Measurements from ENCODE around the gene LENG1.

Gene LENG1

DNA sequence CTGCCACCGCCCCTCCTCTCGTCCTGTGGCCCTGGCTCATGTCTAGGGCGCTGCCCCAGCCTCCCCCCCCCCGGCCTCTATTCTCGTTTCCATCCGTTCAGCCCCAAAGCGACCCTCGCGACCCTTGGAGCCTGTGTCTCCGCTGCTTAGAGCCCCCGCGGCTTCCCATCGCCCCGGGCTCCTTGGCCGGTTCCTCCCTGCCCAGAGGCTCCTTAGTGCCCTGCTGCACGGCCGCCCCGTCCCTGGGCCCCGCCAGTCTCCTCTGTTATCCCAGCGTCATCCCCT, 31.1 kb downstream of the LENG1 start:
- H3K9me3 ChIP-seq (replicated peaks; ENCODE audit: insufficient read depth, low read length), result no peaks in the 10 kb centered on the region
- no peak overlapping the region for H2AFZ ChIP-seq (ENCODE audit: low read length)
- H3K27me3 ChIP-seq (replicated peaks; ENCODE audit: insufficient read depth, low read length), result no peaks in the 10 kb centered on the region
- no peaks in the 10 kb centered on the region for H3K36me3 ChIP-seq (replicated peaks; ENCODE audit: insufficient read depth, low read length)
- H3K79me2 ChIP-seq (ENCODE audit: low read length), result no peaks in the 10 kb centered on the region
- no peak for DNase-seq
- H3K27ac ChIP-seq (ENCODE audit: low read length), result no peak overlapping the region
- H3K9ac ChIP-seq (ENCODE audit: low read length), result no peak overlapping the region
- no peaks in the 10 kb centered on the region for H4K20me1 ChIP-seq (ENCODE audit: insufficient read depth, low read length)
- no peaks in the 10 kb centered on the region for H3K4me1 ChIP-seq (ENCODE audit: low read length)
- H3K4me2 ChIP-seq (ENCODE audit: low read depth, low read length), result no peak overlapping the region
- TF ChIP-seq EZH2phosphoT487 (IDR thresholded peaks at IDR 0.05; ENCODE audit: low read length) (no peak), CTCF (IDR thresholded peaks at IDR 0.05; ENCODE audit: low read length) (no peak), EZH2 (optimal IDR thresholded peaks at IDR 0.05; ENCODE audit: low read depth, low read length) (no peak)
- no peaks in the 10 kb centered on the region for H3F3A ChIP-seq (ENCODE audit: insufficient read depth, low read length)
- no peaks in the 10 kb centered on the region for H3K9me2 ChIP-seq (replicated peaks; ENCODE audit: insufficient read depth, low read length)
- H3K4me3 ChIP-seq (ENCODE audit: low read length), result no peak overlapping the region

DNA sequence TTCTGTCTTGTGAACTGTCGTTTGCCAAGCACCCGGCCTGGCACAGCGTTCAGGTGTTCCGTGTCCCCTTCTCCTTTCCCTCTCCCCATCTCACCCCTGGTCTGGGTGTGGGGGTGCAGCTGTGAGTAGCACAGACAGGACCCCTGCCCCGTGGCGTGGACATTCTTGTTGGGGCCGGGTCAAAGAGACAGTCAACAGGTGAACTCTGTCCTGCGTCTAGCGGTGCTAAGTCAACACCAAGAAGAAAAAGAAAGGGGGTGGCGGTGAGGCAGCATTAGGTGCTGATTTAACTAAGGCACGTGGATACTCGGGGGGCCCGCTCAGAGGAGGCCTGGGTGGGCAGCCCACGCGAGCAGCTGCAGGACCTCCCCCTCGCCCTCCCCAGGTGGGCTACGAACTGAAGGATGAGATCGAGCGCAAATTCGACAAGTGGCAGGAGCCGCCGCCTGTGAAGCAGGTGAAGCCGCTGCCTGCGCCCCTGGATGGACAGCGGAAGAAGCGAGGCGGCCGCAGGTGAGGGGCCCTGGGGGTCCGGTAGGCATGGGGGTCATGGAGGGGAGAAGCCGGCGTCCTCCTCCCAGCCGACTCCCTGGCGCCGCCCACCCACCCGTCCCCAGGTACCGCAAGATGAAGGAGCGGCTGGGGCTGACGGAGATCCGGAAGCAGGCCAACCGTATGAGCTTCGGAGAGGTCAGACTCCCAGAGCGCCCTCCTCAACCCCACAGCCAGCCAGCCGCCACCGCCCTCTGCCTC, 31.7 kb downstream of the LENG1 start:
- Histone ChIP-seq H3K4me2 (ENCODE audit: low read depth, low read length) (no peak overlapping the region), H3K36me3 (replicated peaks; ENCODE audit: insufficient read depth, low read length) (no peaks in the 10 kb centered on the region), H3K9me3 (replicated peaks; ENCODE audit: insufficient read depth, low read length) (no peaks in the 10 kb centered on the region), H3K27me3 (replicated peaks; ENCODE audit: insufficient read depth, low read length) (no peaks in the 10 kb centered on the region), H3K4me1 (ENCODE audit: low read length) (no peaks in the 10 kb centered on the region), H3K4me3 (ENCODE audit: low read length) (no peak overlapping the region), H3K9me2 (replicated peaks; ENCODE audit: insufficient read depth, low read length) (no peaks in the 10 kb centered on the region), H3K79me2 (ENCODE audit: low read length) (no peaks in the 10 kb centered on the region), H3F3A (ENCODE audit: insufficient read depth, low read length) (no peaks in the 10 kb centered on the region), H3K9ac (ENCODE audit: low read length) (no peak overlapping the region), H4K20me1 (ENCODE audit: insufficient read depth, low read length) (no peaks in the 10 kb centered on the region), H3K27ac (ENCODE audit: low read length) (no peak overlapping the region), H2AFZ (ENCODE audit: low read length) (no peak overlapping the region)
- no peak for DNase-seq
- TF ChIP-seq EZH2phosphoT487 (IDR thresholded peaks at IDR 0.05; ENCODE audit: low read length), result no peak
- no peak for TF ChIP-seq EZH2 (optimal IDR thresholded peaks at IDR 0.05; ENCODE audit: low read depth, low read length)
- TF ChIP-seq CTCF (IDR thresholded peaks at IDR 0.05; ENCODE audit: low read length), result no peak

DNA sequence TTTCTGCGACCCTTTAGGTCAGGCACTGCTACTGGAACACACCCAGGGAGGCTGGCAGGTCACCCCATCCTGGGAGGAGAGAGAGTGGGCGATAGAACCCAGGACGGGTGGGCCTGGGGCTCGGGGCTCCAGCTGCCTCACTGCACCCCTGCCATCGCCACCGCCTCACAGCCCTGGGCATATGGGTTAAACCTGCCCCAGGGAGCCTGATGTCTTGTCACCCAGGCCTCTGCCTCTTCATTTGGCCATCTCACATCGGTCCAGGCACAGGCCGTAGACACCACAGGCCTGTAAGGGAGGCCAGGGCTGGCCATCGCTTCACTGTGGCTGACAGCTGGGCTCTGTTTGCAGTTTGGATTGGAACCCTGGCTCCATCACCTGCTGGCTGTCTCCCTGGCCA, 33.8 kb downstream of the LENG1 start:
- TF ChIP-seq EZH2phosphoT487 (IDR thresholded peaks at IDR 0.05; ENCODE audit: low read length), result no peak
- TF ChIP-seq EZH2 (optimal IDR thresholded peaks at IDR 0.05; ENCODE audit: low read depth, low read length), result no peak
- no peak for TF ChIP-seq CTCF (IDR thresholded peaks at IDR 0.05; ENCODE audit: low read length)
- H3K79me2 ChIP-seq (ENCODE audit: low read length), result no peaks in the 10 kb centered on the region
- H3K36me3 ChIP-seq (replicated peaks; ENCODE audit: insufficient read depth, low read length), result no peaks in the 10 kb centered on the region

More for the DNA sequence above, 33.8 kb downstream of the LENG1 start:
- Histone ChIP-seq H3K9me3 (replicated peaks; ENCODE audit: insufficient read depth, low read length) (no peaks in the 10 kb centered on the region), H4K20me1 (ENCODE audit: insufficient read depth, low read length) (no peaks in the 10 kb centered on the region), H3K4me1 (ENCODE audit: low read length) (no peaks in the 10 kb centered on the region), H2AFZ (ENCODE audit: low read length) (no peak overlapping the region), H3K27ac (ENCODE audit: low read length) (no peak overlapping the region), H3F3A (ENCODE audit: insufficient read depth, low read length) (no peaks in the 10 kb centered on the region), H3K9me2 (replicated peaks; ENCODE audit: insufficient read depth, low read length) (no peaks in the 10 kb centered on the region), H3K9ac (ENCODE audit: low read length) (no peak overlapping the region), H3K27me3 (replicated peaks; ENCODE audit: insufficient read depth, low read length) (no peaks in the 10 kb centered on the region), H3K4me3 (ENCODE audit: low read length) (no peak overlapping the region), H3K4me2 (ENCODE audit: low read depth, low read length) (no peak overlapping the region)
- DNase-seq, result no peak
